Heart left ventricle (tissue), 16 donors: ENCODE data around the gene SLC1A4. TPM values are rescaled to one million over a fixed set of nuclear protein-coding genes. Genes with fewer than 3 reads are reported as not detected.

Source experiments
- ATAC-seq, 4 donors: fragments of 200-7000 bp; cut with Tn5 transposase; one replicate each; pipeline ENCODE4 v1.9.1; 2020 to 2022; ENCODE audit warnings: moderate library complexity in 4 of 4, mild to moderate bottlenecking in 3 of 4, moderate number of reproducible peaks in 1 of 4
- DNase-seq, 5 donors: peaks; one replicate each; pipeline ENCODE4 v3.0.0-alpha.2; 2020
- H3K27ac ChIP-seq, 12 donors: fragments of 200-600 bp; sonication (generic) in 4 of 12; one replicate each; pipeline versions ENCODE4 v1.5.0 to v1.8.0; 2016 to 2022; ENCODE audit warnings: mild to moderate bottlenecking in 2 of 12
- H3K27me3 ChIP-seq, 9 donors: fragments of 200-600 bp; sonication (generic) in 2 of 9; one replicate each; pipeline versions ENCODE4 v1.5.1 to v1.8.0; 2016 to 2022; ENCODE audit warnings: mild to moderate bottlenecking in 3 of 9
- H3K36me3 ChIP-seq, 9 donors: fragments of 200-600 bp; sonication (generic) in 2 of 9; one replicate each; pipeline versions ENCODE4 v1.5.0 to v1.8.0; 2018 to 2022; ENCODE audit warnings: mild to moderate bottlenecking in 2 of 9
- H3K4me1 ChIP-seq, 12 donors: fragments of 200-600 bp; sonication (generic) in 4 of 12; one replicate each; pipeline versions ENCODE4 v1.5.0 to v1.8.0; 2016 to 2022; ENCODE audit warnings: mild to moderate bottlenecking in 3 of 12
- H3K4me3 ChIP-seq, 12 donors: fragments of 200-600 bp; sonication (generic) in 4 of 12; one replicate each; pipeline versions ENCODE4 v1.5.0 to v1.8.0; 2017 to 2022; ENCODE audit warnings: mild to moderate bottlenecking in 9 of 12, moderate library complexity in 4 of 12
- H3K9me3 ChIP-seq, 12 donors: fragments of 200-600 bp; sonication (generic) in 4 of 12; one replicate each; pipeline versions ENCODE4 v1.5.0 to v1.8.0; 2016 to 2022; ENCODE audit warnings: mild to moderate bottlenecking in 1 of 12
- POLR2A ChIP-seq, 2 donors: fragments of 450-650 bp; IDR thresholded peaks; one replicate each; pipeline ENCODE4 v1.6.1; 2017; ENCODE audit warnings: antibody characterized with exemption in 2 of 2, mild to moderate bottlenecking in 2 of 2, moderate library complexity in 2 of 2
- WGBS, 4 donors: extraction: QIAGEN DNeasy Blood & Tissue Kit in 2 of 4; methylation state at CpG; one replicate each; pipeline versions ENCODE4 v1.1.5 to v1.1.7; 2013 to 2018; 5-methylcytosine and 5-hydroxymethylcytosine counted together
- intact Hi-C, 10 donors: fragments of 100-400 bp; cut with DNase I; formaldehyde crosslinking; loops; one replicate each; pipeline versions ENCODE4 v1.11.1 to v1.14.2; 2022
- polyA plus RNA-seq, 2 donors: library from polyadenylated mRNA; stranded (reverse); fragments of 200-250 nt; gene quantifications; one replicate each; pipeline ENCODE4 v1.2.3, GENCODE V29; 2013
- total RNA-seq, 9 donors: library from RNA; depleted of rRNA in 2 of 9; stranded (reverse); fragments of >200 nt in 2 of 9; fragmentation: NEBNext Ultra II Directional in 3 of 9; extraction: Animal tissue kit (Norgen Biotek cat#: 25700) in 3 of 9; gene quantifications; one replicate each; pipeline versions ENCODE4 v1.1.0 to v1.2.4, GENCODE V29; 2016 to 2023
- TF ChIP-seq, protein P1 (sequence below), 12 donors: fragments of 200-600 bp; sonication (generic) in 4 of 12; IDR thresholded peaks; one replicate each; pipeline versions ENCODE4 v1.5.0 to v1.8.0; 2018 to 2022; ENCODE audit warnings: antibody characterized with exemption in 12 of 12, mild to moderate bottlenecking in 5 of 12
- donor health status: ischemic (EF 13 %, LVEDD 7.1; RV severe dilation, severe dysfunction).
- donor health status: healthy with polysubstance abuse.
- donor health status: DM: no; HTN: yes; CAD: no.
- donor health status: DM: no; HTN: no; CAD: no.
- donor health status: ischemic (EF 25% LVEDD 6.9; RV normal size, moderate dysfunction).
- donor health status: ischemic (EF 25% LVEDD 5.7; RV mildly dilated, moderate dysfunction).
- donor health status: healthy.
- donor health status: DM: yes; HTN: yes; CAD: no.
- donor health status: ischemic (EF 35%, LVEDD 5.7; RV mildly dilated, moderate dysfunction).
- donor health status: nonischemic (EF 11% LVEDD 7.7; RV severe dilation, severe dysfunction).
- donor health status: DM: yes; HTN: yes; CAD: no.
- donor health status: PGD.
- donor health status: ischemic (EF 29% LVEDD 5.4; RV normal size, mild dysfunction).
- donor health status: nonischemic (EF 23%, LVEDD 6.1; RV moderate dilation, normal function).

SLC1A4 gene
- total and polyA plus RNA-seq, 11 donors: 3.0 to 22.4 (median 10.8) TPM

DNA sequence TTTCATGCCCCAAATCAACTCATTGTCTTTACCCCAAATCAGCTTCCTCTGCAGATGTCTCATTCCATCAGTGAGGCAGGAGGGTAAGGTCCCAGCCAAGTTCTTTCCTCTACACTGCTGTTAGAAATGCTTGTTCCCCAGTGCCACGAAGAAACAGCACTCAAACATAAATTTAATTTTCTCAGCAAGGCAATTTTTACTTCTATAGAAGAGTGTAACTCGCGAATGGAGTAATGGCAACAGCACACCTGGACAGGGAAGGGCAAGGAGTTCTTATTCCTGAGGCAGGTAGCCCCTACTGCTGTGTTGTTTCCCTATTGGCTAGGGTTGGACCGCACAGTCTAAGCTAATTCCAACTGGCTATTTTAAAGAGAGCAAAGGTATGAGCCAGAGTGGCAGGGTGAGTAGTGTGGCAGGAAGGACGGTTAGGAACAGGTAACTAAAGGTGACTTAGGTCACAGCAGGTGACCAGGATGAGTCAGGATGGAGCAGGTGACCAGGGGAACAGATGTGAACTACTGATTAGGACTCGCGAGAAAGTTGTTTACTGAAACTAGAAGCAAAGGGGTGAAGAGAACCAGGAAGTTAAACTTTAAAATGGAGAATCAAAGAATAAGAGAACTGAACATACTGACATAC lies 55.0 kb downstream of the SLC1A4 start:
- peak overlapping the region in 3 of 12 donors; percentile 33 to 67 (median 61) for H3K27ac ChIP-seq
- DNase-seq: no peak
- H3K36me3 ChIP-seq: no peaks in the 10 kb centered on the region
- no peak for TF ChIP-seq POLR2A (IDR thresholded peaks at IDR 0.05)
- TF ChIP-seq, protein P1, sequence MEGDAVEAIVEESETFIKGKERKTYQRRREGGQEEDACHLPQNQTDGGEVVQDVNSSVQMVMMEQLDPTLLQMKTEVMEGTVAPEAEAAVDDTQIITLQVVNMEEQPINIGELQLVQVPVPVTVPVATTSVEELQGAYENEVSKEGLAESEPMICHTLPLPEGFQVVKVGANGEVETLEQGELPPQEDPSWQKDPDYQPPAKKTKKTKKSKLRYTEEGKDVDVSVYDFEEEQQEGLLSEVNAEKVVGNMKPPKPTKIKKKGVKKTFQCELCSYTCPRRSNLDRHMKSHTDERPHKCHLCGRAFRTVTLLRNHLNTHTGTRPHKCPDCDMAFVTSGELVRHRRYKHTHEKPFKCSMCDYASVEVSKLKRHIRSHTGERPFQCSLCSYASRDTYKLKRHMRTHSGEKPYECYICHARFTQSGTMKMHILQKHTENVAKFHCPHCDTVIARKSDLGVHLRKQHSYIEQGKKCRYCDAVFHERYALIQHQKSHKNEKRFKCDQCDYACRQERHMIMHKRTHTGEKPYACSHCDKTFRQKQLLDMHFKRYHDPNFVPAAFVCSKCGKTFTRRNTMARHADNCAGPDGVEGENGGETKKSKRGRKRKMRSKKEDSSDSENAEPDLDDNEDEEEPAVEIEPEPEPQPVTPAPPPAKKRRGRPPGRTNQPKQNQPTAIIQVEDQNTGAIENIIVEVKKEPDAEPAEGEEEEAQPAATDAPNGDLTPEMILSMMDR (IDR thresholded peaks at IDR 0.05): no peak
- H3K27me3 ChIP-seq: no peaks in the 10 kb centered on the region
- 92 to 96% (median 95%) methylated on average over 7 of the region's 7 CpGs for WGBS, 4 donors
- peaks cover 0 to 17% (median 4%) of the 10 kb centered on the region in 12 donors for H3K4me1 ChIP-seq
- peaks cover 0 to 15% (median 5%) of the 10 kb centered on the region in 12 donors for H3K9me3 ChIP-seq
- H3K4me3 ChIP-seq: no peak overlapping the region
- intact Hi-C loops: loop anchor here in 7 of 10 donors (5.0 to 10.0 kb wide), 7 partner anchors 52 to 528 kb away; partner anchors contain the start of gene SLC1A4 (in 3 of the 7)
- no peak for ATAC-seq

- TF ChIP-seq, protein P1 (IDR thresholded peaks at IDR 0.05): no peak
- no peak for TF ChIP-seq POLR2A (IDR thresholded peaks at IDR 0.05)
- no peak for DNase-seq
- H3K4me3 ChIP-seq: no peak overlapping the region
- H3K27me3 ChIP-seq: no peaks in the 10 kb centered on the region
- intact Hi-C loops: loop anchor here in 3 of 10 donors (2.0 to 10.0 kb wide), 3 partner anchors 61 to 451 kb away; partner anchors contain the start of gene SLC1A4 (in 1 of the 3)
- 75 to 82% (median 78%) methylated on average over 9 to 10 of the region's 10 CpGs for WGBS, 4 donors
- ATAC-seq: no peak
- H3K4me1 ChIP-seq: peaks cover 0 to 10% (median 1%) of the 10 kb centered on the region in 12 donors
- no peak overlapping the region for H3K27ac ChIP-seq
- H3K9me3 ChIP-seq: peaks cover 0 to 15% (median 5%) of the 10 kb centered on the region in 12 donors
- H3K36me3 ChIP-seq: no peaks in the 10 kb centered on the region
These were observed 56.5 kb downstream of the SLC1A4 start for GRCh38 chr2:65045651-65046050.

GRCh38 chr2:65046633-65047407 lies 57.6 kb downstream of the SLC1A4 start:
- no peak for TF ChIP-seq POLR2A (IDR thresholded peaks at IDR 0.05)
- TF ChIP-seq, protein P1 (IDR thresholded peaks at IDR 0.05): no peak
- peaks cover 0 to 15% (median 5%) of the 10 kb centered on the region in 12 donors for H3K9me3 ChIP-seq
- WGBS, 4 donors: 76 to 81% (median 79%) methylated on average over 11 of the region's 11 CpGs
- H3K4me3 ChIP-seq: no peak overlapping the region
- H3K27ac ChIP-seq: peak overlapping the region in 6 of 12 donors; percentile 19 to 59 (median 30)
- DNase-seq: peak in 1 of 5 donors; percentile 36
- H3K36me3 ChIP-seq: no peaks in the 10 kb centered on the region
- intact Hi-C loops: loop anchor here in 3 of 10 donors (2.0 to 10.0 kb wide), 3 partner anchors 62 to 452 kb away; partner anchors contain the start of gene SLC1A4 (in 1 of the 3)
- H3K27me3 ChIP-seq: no peaks in the 10 kb centered on the region
- peak; percentile 59 to 96 (median 78) for ATAC-seq
- H3K4me1 ChIP-seq: peaks cover 0 to 10% (median 1%) of the 10 kb centered on the region in 12 donors
